Mucosa of stomach (tissue), 1 donor: ENCODE data around the gene NLN.

Source experiments
- H3K27me3 ChIP-seq: one replicate; pipeline ENCODE4 v1.7.0; 2013; ENCODE audit warnings: mild to moderate bottlenecking, low read length; ENCODE audit not compliant: control insufficient read depth, insufficient read depth
- H3K36me3 ChIP-seq: one replicate; pipeline ENCODE4 v1.7.0; 2013; ENCODE audit warnings: low read length; ENCODE audit not compliant: control insufficient read depth, insufficient read depth
- H3K4me1 ChIP-seq: one replicate; pipeline ENCODE4 v1.7.0; 2013; ENCODE audit warnings: mild to moderate bottlenecking, low read length; ENCODE audit not compliant: control insufficient read depth, insufficient read depth
- H3K4me3 ChIP-seq: one replicate; pipeline ENCODE4 v1.7.0; 2013; ENCODE audit warnings: low read length
- H3K9ac ChIP-seq: one replicate; pipeline ENCODE4 v1.7.0; 2013; ENCODE audit warnings: mild to moderate bottlenecking, low read length, moderate library complexity
- H3K9me3 ChIP-seq: one replicate; pipeline ENCODE4 v1.7.0; 2013; ENCODE audit warnings: mild to moderate bottlenecking, low read length, moderate library complexity; ENCODE audit not compliant: control insufficient read depth
- donor health status: Pancreatic carcinoma.

The NLN gene

GRCh38 chr5:65817931-65818330, 95.9 kb downstream of the NLN start:
- Histone ChIP-seq H3K36me3 (no peaks in the 10 kb centered on the region), H3K27me3 (no peaks in the 10 kb centered on the region), H3K4me3 (no peak overlapping the region), H3K4me1 (peaks cover 43% of the 10 kb centered on the region), H3K9ac (no peak overlapping the region), H3K9me3 (no peaks in the 10 kb centered on the region)

GRCh38 chr5:65818592-65818991, 96.6 kb downstream of the NLN start:
- no peak overlapping the region for H3K4me3 ChIP-seq

GRCh38 chr5:65819215-65819904, 97.4 kb downstream of the NLN start:
- Histone ChIP-seq H3K4me1 (peaks cover 31% of the 10 kb centered on the region), H3K27me3 (no peaks in the 10 kb centered on the region), H3K36me3 (no peaks in the 10 kb centered on the region), H3K4me3 (no peak overlapping the region), H3K9me3 (no peaks in the 10 kb centered on the region), H3K9ac (no peak overlapping the region)

More at GRCh38 chr5:65818592-65818991, 96.6 kb downstream of the NLN start:
- Histone ChIP-seq H3K27me3 (no peaks in the 10 kb centered on the region), H3K9me3 (no peaks in the 10 kb centered on the region), H3K9ac (no peak overlapping the region), H3K36me3 (no peaks in the 10 kb centered on the region), H3K4me1 (peaks cover 38% of the 10 kb centered on the region)

GRCh38 chr5:65819905-65820240, 97.9 kb downstream of the NLN start:
- H3K4me1 ChIP-seq: peaks cover 31% of the 10 kb centered on the region

DNA sequence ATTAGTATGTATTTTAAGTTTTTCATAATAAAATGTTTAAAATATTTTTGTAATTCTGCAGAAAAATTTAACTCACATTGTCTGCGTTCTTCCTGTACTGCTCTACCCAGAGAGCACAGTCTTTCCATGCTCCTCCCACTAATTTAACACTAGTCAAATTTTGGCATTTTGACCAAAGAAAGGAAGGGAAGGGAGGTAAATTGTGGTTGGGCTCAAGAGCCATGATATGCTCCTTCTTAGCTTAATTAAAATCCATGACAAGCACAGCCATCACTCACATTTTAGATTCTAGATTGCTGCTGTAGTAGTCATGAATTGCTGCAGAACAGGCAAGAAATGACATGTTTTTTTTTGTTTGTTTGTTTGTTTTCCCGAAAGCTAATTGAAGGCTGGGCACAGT, 98.4 kb downstream of the NLN start:
- Histone ChIP-seq H3K4me1 (peaks cover 26% of the 10 kb centered on the region), H3K9me3 (no peaks in the 10 kb centered on the region), H3K9ac (no peak overlapping the region), H3K27me3 (no peaks in the 10 kb centered on the region), H3K36me3 (no peaks in the 10 kb centered on the region), H3K4me3 (no peak overlapping the region)

More at GRCh38 chr5:65819905-65820240, 97.9 kb downstream of the NLN start:
- Histone ChIP-seq H3K27me3 (no peaks in the 10 kb centered on the region), H3K36me3 (no peaks in the 10 kb centered on the region), H3K9me3 (no peaks in the 10 kb centered on the region), H3K4me3 (no peak overlapping the region), H3K9ac (no peak overlapping the region)

GRCh38 chr5:65821966-65822365, 100.0 kb downstream of the NLN start:
- H3K4me3 ChIP-seq: no peak overlapping the region
- no peaks in the 10 kb centered on the region for H3K9me3 ChIP-seq
- H3K27me3 ChIP-seq: no peaks in the 10 kb centered on the region
- H3K36me3 ChIP-seq: no peaks in the 10 kb centered on the region
- no peak overlapping the region for H3K9ac ChIP-seq
- H3K4me1 ChIP-seq: peaks cover 24% of the 10 kb centered on the region

GRCh38 chr5:65822710-65823109, 100.7 kb downstream of the NLN start:
- Histone ChIP-seq H3K4me1 (peaks cover 20% of the 10 kb centered on the region), H3K27me3 (no peaks in the 10 kb centered on the region), H3K9me3 (no peaks in the 10 kb centered on the region), H3K36me3 (no peaks in the 10 kb centered on the region), H3K9ac (no peak overlapping the region), H3K4me3 (no peak overlapping the region)

GRCh38 chr5:65823204-65823603, 101.2 kb downstream of the NLN start:
- H3K27me3 ChIP-seq: no peaks in the 10 kb centered on the region
- no peak overlapping the region for H3K4me3 ChIP-seq
- H3K9me3 ChIP-seq: no peaks in the 10 kb centered on the region
- peaks cover 15% of the 10 kb centered on the region for H3K4me1 ChIP-seq
- H3K9ac ChIP-seq: no peak overlapping the region
- no peaks in the 10 kb centered on the region for H3K36me3 ChIP-seq

DNA sequence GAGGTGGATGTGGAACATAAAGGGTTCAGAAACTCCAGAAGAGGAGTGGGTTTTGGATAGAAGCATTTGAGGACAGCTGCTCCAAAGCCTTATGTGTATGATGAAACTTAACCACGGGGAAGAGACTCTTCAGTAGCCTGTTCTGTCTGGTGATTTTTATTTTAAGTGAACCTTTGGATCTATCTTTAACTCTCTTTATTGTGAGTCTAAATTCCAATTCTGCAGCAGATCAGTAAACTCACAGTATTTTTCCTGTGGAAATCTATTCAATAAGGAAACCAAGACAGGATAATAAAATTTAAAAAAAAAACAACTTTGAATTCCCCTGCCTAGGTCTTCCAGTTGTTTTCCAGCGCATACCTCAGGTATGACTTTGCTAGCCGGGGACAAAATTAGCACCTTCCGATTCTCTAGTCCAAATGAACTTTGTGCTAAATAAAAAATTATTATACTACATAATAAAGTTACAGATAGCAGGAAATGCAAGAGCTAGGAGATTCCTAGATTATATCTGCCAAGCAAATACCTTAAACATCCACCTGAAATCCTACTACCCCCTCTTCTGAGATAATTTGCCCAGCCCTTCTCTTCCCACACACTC, 101.9 kb downstream of the NLN start:
- Histone ChIP-seq H3K4me3 (no peak overlapping the region), H3K4me1 (peaks cover 9% of the 10 kb centered on the region), H3K27me3 (no peaks in the 10 kb centered on the region), H3K9me3 (no peaks in the 10 kb centered on the region), H3K9ac (no peak overlapping the region), H3K36me3 (no peaks in the 10 kb centered on the region)

- H3K4me1 ChIP-seq: no peaks in the 10 kb centered on the region
- no peaks in the 10 kb centered on the region for H3K9me3 ChIP-seq
- no peaks in the 10 kb centered on the region for H3K36me3 ChIP-seq
- H3K9ac ChIP-seq: no peak overlapping the region
- H3K4me3 ChIP-seq: no peak overlapping the region
- no peaks in the 10 kb centered on the region for H3K27me3 ChIP-seq
Measured at GRCh38 chr5:65825408-65826328, 103.7 kb downstream of the NLN start.

DNA sequence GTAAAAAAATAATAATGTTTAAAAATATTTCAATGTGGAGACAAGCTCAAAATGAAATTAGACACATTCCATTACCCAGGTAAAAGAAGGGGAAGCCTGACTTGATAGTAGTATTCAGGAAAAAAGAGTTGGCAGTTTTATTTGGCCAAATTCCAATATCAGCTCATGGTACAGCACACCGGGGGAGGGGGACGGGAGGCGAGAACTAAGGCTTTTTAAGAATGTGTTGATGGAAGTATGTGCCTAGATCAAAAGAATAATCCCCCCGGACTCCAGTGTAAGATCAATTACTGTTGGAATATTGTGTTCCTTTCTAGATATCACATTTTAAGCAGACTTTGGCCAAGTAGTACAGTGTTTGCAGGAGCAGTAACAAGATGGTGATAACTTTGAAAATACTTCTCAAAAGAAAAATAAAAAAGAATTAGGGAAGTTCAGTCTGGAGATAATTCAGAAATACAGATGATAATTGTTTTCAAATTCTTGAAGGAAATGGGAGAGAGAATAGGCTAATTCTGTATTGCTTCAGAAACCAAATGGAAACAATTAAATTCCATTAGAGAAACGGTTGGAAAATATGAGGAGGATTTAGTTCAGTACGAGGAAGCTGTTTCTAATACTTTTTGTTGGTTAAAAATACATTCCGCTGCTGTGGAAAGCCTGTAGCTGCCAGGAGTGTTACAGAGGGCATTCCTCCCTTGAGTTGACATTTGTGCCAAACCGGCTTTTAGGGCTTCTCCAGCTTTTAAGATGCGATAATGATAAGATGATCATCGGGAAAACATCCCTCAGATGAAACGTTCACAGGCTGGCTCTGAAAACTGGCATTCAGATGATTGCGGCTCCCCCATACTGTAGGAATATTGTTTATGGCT, 106.3 kb downstream of the NLN start:
- H3K4me3 ChIP-seq: no peak overlapping the region
- no peak overlapping the region for H3K9ac ChIP-seq

More for the DNA sequence above, 106.3 kb downstream of the NLN start:
- no peaks in the 10 kb centered on the region for H3K27me3 ChIP-seq
- no peaks in the 10 kb centered on the region for H3K36me3 ChIP-seq
- no peaks in the 10 kb centered on the region for H3K4me1 ChIP-seq
- H3K9me3 ChIP-seq: no peaks in the 10 kb centered on the region
